ENCODE data around the gene OR4A16.

The OR4A16 gene, protein sequence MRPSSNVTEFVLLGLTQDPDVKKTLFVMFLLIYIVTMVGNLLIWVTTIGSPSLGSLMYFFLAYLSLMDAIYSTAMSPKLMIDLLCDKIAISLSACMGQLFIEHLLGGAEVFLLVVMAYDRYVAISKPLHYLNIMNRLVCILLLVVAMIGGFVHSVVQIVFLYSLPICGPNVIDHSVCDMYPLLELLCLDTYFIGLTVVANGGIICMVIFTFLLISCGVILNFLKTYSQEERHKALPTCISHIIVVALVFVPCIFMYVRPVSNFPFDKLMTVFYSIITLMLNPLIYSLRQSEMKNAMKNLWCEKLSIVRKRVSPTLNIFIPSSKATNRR

DNA sequence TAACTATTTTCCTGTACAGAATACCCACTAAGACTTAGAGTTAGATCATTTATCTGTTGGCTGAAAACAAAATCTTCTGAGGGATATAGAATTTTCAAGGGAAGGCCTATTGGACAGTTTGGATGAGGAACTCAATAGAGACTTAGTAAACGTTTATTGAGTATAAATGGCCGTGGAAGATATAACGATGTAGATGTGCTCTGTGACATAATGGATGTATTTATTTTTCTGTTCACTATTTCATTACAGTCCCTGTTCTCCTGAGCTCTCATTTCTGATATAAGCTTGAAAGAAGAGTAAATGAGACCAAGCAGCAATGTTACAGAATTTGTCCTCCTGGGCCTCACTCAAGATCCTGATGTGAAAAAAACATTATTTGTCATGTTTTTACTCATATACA, at the start of gene OR4A16:
TSS of gene OR4A16 (plus strand) at position 301 of the 400 bp plus-strand sequence. CDS start at position 301, 0 bp downstream.
- DNase-seq (ENCODE audit: low spot score): no peak

GRCh38 chr11:55324500-55324899, 18.5 kb upstream of the OR4A16 start:
- peak; percentile 1 for DNase-seq (ENCODE audit: low spot score)

- DNase-seq (ENCODE audit: low spot score): no peak
These were observed 2.3 kb downstream of the OR4A16 start for GRCh38 chr11:55345306-55345705.

GRCh38 chr11:55349032-55349431, 6.0 kb downstream of the OR4A16 start:
- no peak for DNase-seq (ENCODE audit: low spot score)

- DNase-seq (ENCODE audit: low spot score): peak; percentile 5
These were observed 14.7 kb downstream of the OR4A16 start for GRCh38 chr11:55357560-55358184.

- DNase-seq (ENCODE audit: low spot score): no peak
These were observed 24.7 kb downstream of the OR4A16 start, which contains the start of gene OR4A15 for GRCh38 chr11:55367674-55368073. Gene OR4A15 (plus strand): TSS chr11:55367974. CDS start chr11:55367974, 0 bp downstream.

Data from COLO829 (cell line).